Karpas-422 (cell line): ENCODE data around the gene ATP5IF1. TPM values are rescaled to one million over a fixed set of nuclear protein-coding genes. Genes with fewer than 3 reads are reported as not detected.

Experiments used
- DNase-seq: peaks from one replicate; pipeline ENCODE4 v3.0.0-alpha.2; 2015
- H2AFZ ChIP-seq: fragments of 200-600 bp; sonication (generic); 2 replicates; pipeline ENCODE4 v1.6.1; 2014; ENCODE audit warnings: antibody characterized with exemption, low read length, mixed read lengths
- H3K27ac ChIP-seq: fragments of 200-600 bp; sonication (generic); 2 replicates; pipeline ENCODE4 v1.5.1; 2014; ENCODE audit warnings: mild to moderate bottlenecking, low read length, moderate library complexity
- H3K27me3 ChIP-seq: fragments of 200-600 bp; sonication (generic); 2 replicates; pipeline ENCODE4 v1.6.1; 2014; ENCODE audit warnings: low read length, mixed read lengths
- H3K36me3 ChIP-seq: fragments of 200-600 bp; sonication (generic); 2 replicates; pipeline ENCODE4 v1.6.1; 2014; ENCODE audit warnings: low read length, mixed read lengths; ENCODE audit not compliant: insufficient read depth
- H3K4me1 ChIP-seq: fragments of 200-600 bp; sonication (generic); 2 replicates; pipeline ENCODE4 v1.6.1; 2014; ENCODE audit warnings: mild to moderate bottlenecking, low read length, mixed read lengths
- H3K4me2 ChIP-seq: fragments of 200-600 bp; sonication (generic); 2 replicates; pipeline ENCODE4 v1.6.1; 2014; ENCODE audit warnings: low read length, low read depth, mild to moderate bottlenecking; ENCODE audit not compliant: poor library complexity, severe bottlenecking
- H3K4me3 ChIP-seq: fragments of 200-600 bp; sonication (generic); 2 replicates; pipeline ENCODE4 v1.5.1; 2014; ENCODE audit warnings: mild to moderate bottlenecking, antibody characterized with exemption, low read length, mixed read lengths
- H3K79me2 ChIP-seq: fragments of 200-600 bp; sonication (generic); 2 replicates; pipeline ENCODE4 v1.6.1; 2014; ENCODE audit warnings: mild to moderate bottlenecking, low read length, mixed read lengths
- H3K9ac ChIP-seq: fragments of 200-600 bp; sonication (generic); 2 replicates; pipeline ENCODE4 v1.6.0; 2014; ENCODE audit warnings: low read length
- H3K9me2 ChIP-seq: fragments of 200-600 bp; sonication (generic), shearing (Covaris generic); replicated peaks from 2 replicates; pipeline ENCODE4 v1.6.0; 2014; ENCODE audit warnings: mild to moderate bottlenecking, low read length, moderate library complexity; ENCODE audit not compliant: insufficient read depth
- H3K9me3 ChIP-seq: fragments of 300-700, 200-600 bp; sonication (generic); 2 replicates; pipeline ENCODE4 v1.6.1; 2014; ENCODE audit warnings: low read length, mixed read lengths
- H4K20me1 ChIP-seq: fragments of 200-600 bp; sonication (generic); 2 replicates; pipeline ENCODE4 v1.6.1; 2014; ENCODE audit warnings: mild to moderate bottlenecking, antibody characterized with exemption, low read length, low read depth; ENCODE audit not compliant: insufficient read depth
- total RNA-seq: library from RNA; depleted of rRNA; stranded (reverse); fragments of >200 nt; shearing (Covaris generic); gene quantifications from 2 replicates; pipeline ENCODE4 v1.2.3, GENCODE V29; 2014; ENCODE audit warnings: low replicate concordance

ATP5IF1 gene
- total RNA-seq, 1 experiment from 2014 or later = 248 TPM

DNA sequence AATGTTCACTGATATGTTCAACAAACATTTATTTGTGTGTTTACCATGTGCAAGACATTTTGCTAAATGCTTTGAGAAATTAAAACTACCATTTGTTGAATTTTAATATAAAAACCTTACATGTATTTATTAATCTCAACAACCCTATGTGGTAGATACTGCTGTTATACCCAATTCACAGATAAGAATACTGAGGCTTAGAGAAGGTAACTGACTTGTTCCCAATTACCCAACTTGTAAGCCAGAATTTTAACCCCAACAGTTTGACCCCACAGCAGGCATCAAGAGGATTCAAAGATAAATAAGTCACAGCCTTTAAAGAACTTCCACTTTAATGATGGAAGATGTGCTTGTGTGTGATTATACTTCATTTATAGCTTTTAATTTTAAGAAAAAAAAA, 6.8 kb upstream of the ATP5IF1 start:
- no peaks in the 10 kb centered on the region for H3K9me2 ChIP-seq
- H3K79me2 ChIP-seq = peaks cover 62% of the 10 kb centered on the region
- H3K9ac ChIP-seq = no peak overlapping the region
- H3K27me3 ChIP-seq = no peaks in the 10 kb centered on the region
- no peak overlapping the region for H3K27ac ChIP-seq
- H3K4me1 ChIP-seq = peaks cover 19% of the 10 kb centered on the region
- H3K36me3 ChIP-seq = peaks cover 39% of the 10 kb centered on the region
- H3K9me3 ChIP-seq = no peaks in the 10 kb centered on the region
- peaks cover 8% of the 10 kb centered on the region; the same call in 1 of the 2 replicates for H4K20me1 ChIP-seq
- no peak for DNase-seq
- H3K4me3 ChIP-seq = no peak overlapping the region
- H2AFZ ChIP-seq = no peak overlapping the region
- no peak overlapping the region for H3K4me2 ChIP-seq

DNA sequence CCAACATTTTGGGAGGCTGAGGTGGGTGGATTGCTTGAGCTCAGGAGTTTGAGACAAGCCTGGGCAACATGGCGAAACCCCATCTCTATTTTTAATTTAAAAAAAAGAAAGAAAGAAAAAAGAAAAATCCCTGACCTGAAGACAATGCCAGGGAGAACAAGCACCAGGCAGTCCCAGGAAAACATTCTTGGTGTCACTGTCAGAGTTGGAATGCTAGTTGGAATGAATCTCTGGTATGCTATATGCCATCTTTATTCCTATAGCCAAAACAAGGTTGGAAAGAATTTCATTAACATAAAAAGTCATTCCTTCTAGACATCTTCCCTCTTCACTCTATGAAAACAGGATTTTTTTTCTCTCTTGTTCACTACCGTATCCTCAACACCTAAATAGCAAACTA, 5.9 kb upstream of the ATP5IF1 start:
- Histone ChIP-seq H3K4me2 (no peak overlapping the region), H3K27me3 (no peaks in the 10 kb centered on the region), H3K79me2 (peaks cover 56% of the 10 kb centered on the region), H3K4me3 (no peak overlapping the region), H3K4me1 (peaks cover 19% of the 10 kb centered on the region), H4K20me1 (peaks cover 8% of the 10 kb centered on the region; the same call in 1 of the 2 replicates), H3K9me2 (no peaks in the 10 kb centered on the region), H3K9me3 (no peaks in the 10 kb centered on the region), H3K36me3 (peaks cover 35% of the 10 kb centered on the region), H3K9ac (no peak overlapping the region), H2AFZ (no peak overlapping the region), H3K27ac (no peak overlapping the region)
- DNase-seq = no peak

DNA sequence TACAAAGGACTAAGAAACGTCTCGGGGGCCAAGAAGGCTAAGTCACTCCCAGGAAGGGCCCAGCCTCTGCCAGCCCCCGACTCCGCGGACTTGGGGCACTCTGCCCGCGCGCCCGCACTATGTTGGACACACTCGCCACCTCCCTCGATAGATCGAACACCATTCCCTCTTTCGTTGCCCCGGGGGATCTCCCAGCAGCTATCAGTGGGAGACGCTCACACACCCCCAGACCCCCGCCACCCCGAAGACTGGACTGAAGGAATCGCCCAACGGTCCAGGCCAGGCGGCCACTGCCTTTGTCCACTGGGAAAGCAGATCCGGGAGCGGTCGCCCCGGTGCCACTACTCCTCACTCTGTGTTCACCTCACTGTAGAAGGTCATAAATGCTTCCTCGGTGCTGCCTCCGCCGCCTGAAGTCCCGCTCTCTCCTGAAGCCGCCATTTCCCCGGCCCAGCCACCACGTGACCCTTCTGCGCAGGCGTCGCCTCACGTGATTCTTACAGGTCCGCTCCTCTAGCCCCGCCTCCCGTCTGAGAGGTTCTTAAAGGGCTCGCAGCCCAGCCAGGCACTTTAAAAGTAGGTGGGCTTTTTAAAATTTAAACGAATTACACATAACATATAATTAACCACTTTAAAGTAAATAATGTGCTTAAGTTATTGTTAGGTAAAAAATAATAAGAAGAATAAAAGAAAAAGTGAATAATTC, 3.2 kb upstream of the ATP5IF1 start, which contains the start of gene DNAJC8:
DNAJC8 (minus strand) TSS at position 472 of the 706 bp plus-strand sequence; CDS start at position 441, 31 bp downstream.
- no peaks in the 10 kb centered on the region for H3K9me3 ChIP-seq
- H3K4me1 ChIP-seq = peaks cover 34% of the 10 kb centered on the region
- peaks cover 69% of the 10 kb centered on the region for H3K79me2 ChIP-seq
- no peaks in the 10 kb centered on the region for H3K27me3 ChIP-seq
- H4K20me1 ChIP-seq = peaks cover 8% of the 10 kb centered on the region; the same call in 1 of the 2 replicates
- peak within 1 kb of the TSS; percentile 46; the same call in 1 of the 2 replicates for H3K27ac ChIP-seq
- H3K9ac ChIP-seq = peak within 1 kb of the TSS; percentile 99
- H3K4me2 ChIP-seq = peak within 1 kb of the TSS; percentile 75
- DNase-seq = peak; percentile 97
- peaks cover 20% of the 10 kb centered on the region; the same call in 1 of the 2 replicates for H3K36me3 ChIP-seq
- H3K9me2 ChIP-seq = no peaks in the 10 kb centered on the region
- peak within 1 kb of the TSS; percentile 99 for H3K4me3 ChIP-seq
- H2AFZ ChIP-seq = peak within 1 kb of the TSS; percentile 67; the same call in 1 of the 2 replicates

DNA sequence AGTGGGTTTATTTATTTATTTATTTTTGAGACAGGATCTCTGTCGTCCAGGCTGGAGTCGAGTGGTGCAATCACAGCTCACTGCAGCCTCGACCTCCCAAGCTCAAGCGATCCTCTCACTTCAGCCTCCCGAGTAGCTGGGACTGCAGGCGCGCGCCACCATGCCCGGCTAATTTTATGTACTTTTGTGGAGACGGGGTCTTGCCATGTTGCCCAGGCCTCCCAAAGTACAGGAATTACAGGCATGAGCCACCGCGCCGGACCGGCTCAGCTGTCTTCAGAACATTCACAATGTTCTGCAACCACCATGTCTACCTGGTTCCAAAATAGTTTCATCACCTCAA, 2.7 kb upstream of the ATP5IF1 start:
- peaks cover 38% of the 10 kb centered on the region for H3K4me1 ChIP-seq
- no peak overlapping the region for H2AFZ ChIP-seq

DNA sequence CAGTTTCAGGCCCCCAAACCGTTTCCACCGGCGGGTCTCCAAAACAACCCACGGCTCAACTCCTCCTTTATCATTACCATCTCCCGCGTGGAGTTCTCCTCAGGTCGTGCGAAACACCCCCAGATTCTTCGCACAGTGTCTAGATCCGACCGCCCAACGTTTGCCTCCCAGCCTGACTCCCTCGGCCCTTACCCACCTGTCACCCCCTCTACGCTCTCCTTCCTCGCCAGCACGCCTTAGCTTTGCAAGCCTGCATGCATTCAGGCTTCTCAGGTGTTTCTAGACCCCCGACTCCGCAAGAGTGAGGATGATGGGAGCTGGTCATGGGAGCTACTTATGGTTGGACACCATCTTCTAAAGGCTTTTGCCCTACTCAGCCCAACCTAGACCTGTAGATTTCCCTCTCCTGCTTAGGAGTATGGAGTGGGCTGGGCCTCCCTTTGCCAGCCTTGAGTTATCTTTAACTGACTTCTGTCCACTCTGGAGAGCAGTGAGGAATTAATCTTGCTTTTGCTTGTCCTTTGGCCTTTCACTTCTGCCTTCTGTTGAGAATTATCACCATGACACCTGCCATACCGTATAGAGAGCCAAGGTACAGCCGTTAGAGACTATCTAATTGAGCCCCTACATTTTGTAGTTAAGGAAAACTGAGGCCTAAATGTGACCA, 865 bp downstream of the ATP5IF1 start:
- Histone ChIP-seq H3K4me3 (peak overlapping the region; percentile 97), H3K36me3 (peaks cover 7% of the 10 kb centered on the region; the same call in 1 of the 2 replicates), H3K9ac (peak overlapping the region; percentile 97), H3K4me2 (peak overlapping the region; percentile 85), H4K20me1 (peaks cover 8% of the 10 kb centered on the region; the same call in 1 of the 2 replicates), H3K27me3 (no peaks in the 10 kb centered on the region), H3K27ac (peak overlapping the region; percentile 64), H3K9me2 (no peaks in the 10 kb centered on the region), H3K79me2 (peaks cover 37% of the 10 kb centered on the region), H3K9me3 (no peaks in the 10 kb centered on the region), H2AFZ (no peak overlapping the region), H3K4me1 (peaks cover 31% of the 10 kb centered on the region)
- DNase-seq = peak; percentile 52

More for the DNA sequence above, 2.7 kb upstream of the ATP5IF1 start:
- H4K20me1 ChIP-seq = peaks cover 8% of the 10 kb centered on the region; the same call in 1 of the 2 replicates
- no peak overlapping the region for H3K4me3 ChIP-seq
- H3K27me3 ChIP-seq = no peaks in the 10 kb centered on the region
- H3K9ac ChIP-seq = no peak overlapping the region
- H3K79me2 ChIP-seq = peaks cover 73% of the 10 kb centered on the region
- peak overlapping the region; percentile 75 for H3K4me2 ChIP-seq
- peaks cover 21% of the 10 kb centered on the region; the same call in 1 of the 2 replicates for H3K36me3 ChIP-seq
- H3K9me2 ChIP-seq = no peaks in the 10 kb centered on the region
- no peaks in the 10 kb centered on the region for H3K9me3 ChIP-seq
- no peak overlapping the region for H3K27ac ChIP-seq
- DNase-seq = no peak

DNA sequence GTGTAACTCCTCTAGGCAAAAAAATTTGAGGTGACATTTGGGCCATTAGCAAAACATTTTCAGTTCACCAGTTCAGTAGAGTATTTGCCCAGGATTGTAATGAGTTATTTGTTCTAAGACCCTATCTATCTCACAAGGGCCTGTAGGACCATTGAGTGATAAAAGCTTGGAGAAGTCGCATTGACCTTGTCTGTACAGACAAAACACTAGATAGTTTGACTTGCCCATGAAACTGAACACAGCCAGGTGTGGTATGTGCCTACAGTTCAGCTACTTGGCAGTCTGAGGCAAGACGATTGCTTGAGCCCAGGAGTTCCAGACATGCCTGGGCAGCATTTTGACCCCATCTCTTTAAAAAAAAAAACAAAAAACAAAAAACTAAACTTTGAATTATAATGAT, 3.1 kb downstream of the ATP5IF1 start:
- Histone ChIP-seq H3K9ac (no peak overlapping the region), H3K4me2 (no peak overlapping the region), H3K27ac (peak overlapping the region; percentile 54), H3K4me3 (no peak overlapping the region), H3K4me1 (peaks cover 31% of the 10 kb centered on the region), H2AFZ (no peak overlapping the region), H3K9me3 (no peaks in the 10 kb centered on the region), H3K36me3 (peaks cover 10% of the 10 kb centered on the region; the same call in 1 of the 2 replicates), H3K27me3 (no peaks in the 10 kb centered on the region), H3K79me2 (peaks cover 29% of the 10 kb centered on the region), H4K20me1 (no peaks in the 10 kb centered on the region), H3K9me2 (no peaks in the 10 kb centered on the region)
- no peak for DNase-seq

DNA sequence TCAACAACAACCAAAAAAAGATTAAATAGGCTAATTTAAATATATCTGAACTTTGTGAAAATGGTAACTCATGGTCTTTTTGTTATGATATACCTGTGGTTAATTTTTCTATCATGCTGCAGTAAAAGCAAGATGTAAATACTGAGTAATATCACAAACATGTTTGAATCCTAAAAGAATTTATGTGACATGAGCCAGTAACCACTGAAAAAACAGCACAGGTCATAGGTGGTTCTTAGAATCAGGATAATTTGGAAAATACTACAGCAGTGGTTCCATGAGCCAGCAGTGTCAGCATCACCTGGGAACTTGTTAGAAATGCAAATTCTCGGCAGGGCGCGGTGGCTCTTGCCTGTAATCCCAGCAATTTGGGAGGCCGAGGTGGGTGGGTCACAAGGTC, 4.1 kb downstream of the ATP5IF1 start:
- Histone ChIP-seq H2AFZ (no peak overlapping the region), H3K4me2 (no peak overlapping the region), H3K9ac (no peak overlapping the region), H3K4me3 (no peak overlapping the region), H3K79me2 (peaks cover 37% of the 10 kb centered on the region), H4K20me1 (no peaks in the 10 kb centered on the region), H3K9me2 (no peaks in the 10 kb centered on the region), H3K9me3 (no peaks in the 10 kb centered on the region), H3K4me1 (peaks cover 41% of the 10 kb centered on the region), H3K36me3 (peaks cover 12% of the 10 kb centered on the region; the same call in 1 of the 2 replicates), H3K27me3 (no peaks in the 10 kb centered on the region), H3K27ac (no peak overlapping the region)
- no peak for DNase-seq

DNA sequence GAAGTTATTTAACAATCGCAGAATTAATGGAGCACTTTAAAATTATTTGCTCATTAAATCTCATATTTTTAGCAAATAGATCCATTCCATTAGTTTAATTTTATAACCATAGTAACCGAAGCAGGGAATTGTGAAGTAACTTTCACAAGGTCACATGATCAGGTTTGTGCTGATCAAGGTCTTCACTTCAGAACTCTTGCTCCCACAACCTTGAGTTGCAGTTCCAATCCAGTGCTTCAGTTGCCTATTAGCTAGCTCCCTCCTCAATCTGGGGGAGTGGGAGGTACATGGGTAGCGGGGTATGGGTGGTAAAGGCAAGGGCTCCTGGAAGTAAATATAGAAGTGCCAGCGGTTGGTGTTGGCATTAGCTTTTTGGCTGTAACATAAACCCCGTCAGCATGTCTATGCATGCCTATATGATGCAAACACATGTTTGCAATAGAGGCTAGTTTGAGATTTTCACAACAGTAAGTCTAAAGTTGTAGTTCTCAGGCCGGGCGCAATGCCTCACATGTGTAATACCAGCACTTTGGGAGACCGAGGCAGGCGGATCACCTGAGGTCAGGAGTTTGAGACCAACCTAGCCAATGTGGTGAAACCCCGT, 5.8 kb downstream of the ATP5IF1 start:
- no peak overlapping the region for H3K9ac ChIP-seq
- no peak overlapping the region for H3K4me3 ChIP-seq
- DNase-seq = no peak
- peaks cover 37% of the 10 kb centered on the region for H3K79me2 ChIP-seq
- H2AFZ ChIP-seq = no peak overlapping the region
- no peak overlapping the region for H3K4me2 ChIP-seq
- no peaks in the 10 kb centered on the region for H3K27me3 ChIP-seq
- H3K9me3 ChIP-seq = no peaks in the 10 kb centered on the region
- H3K9me2 ChIP-seq = no peaks in the 10 kb centered on the region
- no peaks in the 10 kb centered on the region for H4K20me1 ChIP-seq
- peaks cover 44% of the 10 kb centered on the region for H3K4me1 ChIP-seq
- H3K36me3 ChIP-seq = peaks cover 12% of the 10 kb centered on the region; the same call in 1 of the 2 replicates
- H3K27ac ChIP-seq = no peak overlapping the region
